ENCODE measurements around the gene UQCRFS1. TPM values are rescaled to one million over a fixed set of nuclear protein-coding genes. Genes with fewer than 3 reads are reported as not detected.

UQCRFS1 gene
- total RNA-seq, 3 donors from 2014 or later (not counting 1 experiment from before 2014, with no cell fraction given): 21.8 to 26.8 (median 23.9) TPM

- H3K4me3 Mint-ChIP-seq: no peak overlapping the region
- H3K27ac ChIP-seq (ENCODE audit: low read length): no peak overlapping the region
- no peak for TF ChIP-seq CTCF (IDR thresholded peaks at IDR 0.05)
- no peak overlapping the region for H3K27ac Mint-ChIP-seq
- DNase-seq (no peak), ATAC-seq (no peak)
- no peaks in the 10 kb centered on the region for H3K4me1 Mint-ChIP-seq
- H3K9me3 ChIP-seq (ENCODE audit: control insufficient read depth, insufficient read depth, low read length): no peaks in the 10 kb centered on the region
- no peaks in the 10 kb centered on the region for H3K9me3 Mint-ChIP-seq
- H3K4me3 ChIP-seq (ENCODE audit: low read length): no peak overlapping the region
- peaks cover 34 to 35% of the 10 kb centered on the region in 2 donors for H3K27me3 Mint-ChIP-seq (ENCODE audit: low read depth in 2 of 2)
- intact Hi-C loops (cut with micrococcal nuclease): no loop called here
- H3K36me3 ChIP-seq (ENCODE audit: control insufficient read depth, insufficient read depth, low read length): no peaks in the 10 kb centered on the region
- WGBS (ENCODE audit: insufficient coverage): 85% methylated on average over 9 of the region's 9 CpGs
- H3K4me1 ChIP-seq (ENCODE audit: control insufficient read depth, insufficient read depth, low read length): no peaks in the 10 kb centered on the region
- no peaks in the 10 kb centered on the region for H3K36me3 Mint-ChIP-seq
- no peaks in the 10 kb centered on the region for H3K27me3 ChIP-seq (ENCODE audit: control insufficient read depth, insufficient read depth, low read length)
These were observed 34.5 kb upstream of the UQCRFS1 start for GRCh38 chr19:29247471-29247870.

GRCh38 chr19:29247051-29247450 lies 34.1 kb upstream of the UQCRFS1 start:
- Mint-ChIP-seq H3K27ac (no peak overlapping the region), H3K27me3 (ENCODE audit: low read depth in 2 of 2) (peaks cover 30 to 33% of the 10 kb centered on the region in 2 donors), H3K36me3 (no peaks in the 10 kb centered on the region), H3K4me3 (no peak overlapping the region), H3K4me1 (no peaks in the 10 kb centered on the region), H3K9me3 (no peaks in the 10 kb centered on the region)
- no peak for TF ChIP-seq CTCF (IDR thresholded peaks at IDR 0.05)
- Histone ChIP-seq H3K27me3 (ENCODE audit: control insufficient read depth, insufficient read depth, low read length) (no peaks in the 10 kb centered on the region), H3K4me3 (ENCODE audit: low read length) (no peak overlapping the region), H3K36me3 (ENCODE audit: control insufficient read depth, insufficient read depth, low read length) (no peaks in the 10 kb centered on the region), H3K27ac (ENCODE audit: low read length) (no peak overlapping the region), H3K9me3 (ENCODE audit: control insufficient read depth, insufficient read depth, low read length) (no peaks in the 10 kb centered on the region), H3K4me1 (ENCODE audit: control insufficient read depth, insufficient read depth, low read length) (no peaks in the 10 kb centered on the region)
- ATAC-seq (no peak), DNase-seq (no peak)
- 50% methylated on average over 3 of the region's 3 CpGs for WGBS (ENCODE audit: insufficient coverage)
- intact Hi-C loops (cut with micrococcal nuclease): no loop called here

- Histone ChIP-seq H3K4me1 (ENCODE audit: control insufficient read depth, insufficient read depth, low read length) (no peaks in the 10 kb centered on the region), H3K4me3 (ENCODE audit: low read length) (no peak overlapping the region), H3K27ac (ENCODE audit: low read length) (no peak overlapping the region), H3K27me3 (ENCODE audit: control insufficient read depth, insufficient read depth, low read length) (no peaks in the 10 kb centered on the region), H3K9me3 (ENCODE audit: control insufficient read depth, insufficient read depth, low read length) (no peaks in the 10 kb centered on the region), H3K36me3 (ENCODE audit: control insufficient read depth, insufficient read depth, low read length) (no peaks in the 10 kb centered on the region)
- Mint-ChIP-seq H3K4me1 (no peaks in the 10 kb centered on the region), H3K36me3 (no peaks in the 10 kb centered on the region), H3K9me3 (no peaks in the 10 kb centered on the region), H3K27me3 (ENCODE audit: low read depth in 2 of 2) (peaks cover 28 to 36% of the 10 kb centered on the region in 2 donors), H3K27ac (no peak overlapping the region), H3K4me3 (no peak overlapping the region)
- WGBS (ENCODE audit: insufficient coverage): 83% methylated on average over 6 of the region's 6 CpGs
- DNase-seq (no peak), ATAC-seq (no peak)
- TF ChIP-seq CTCF (IDR thresholded peaks at IDR 0.05): no peak
- intact Hi-C loops (cut with micrococcal nuclease): no loop called here
These were observed 32.3 kb upstream of the UQCRFS1 start for GRCh38 chr19:29245215-29245614.

GRCh38 chr19:29241324-29241723 lies 28.4 kb upstream of the UQCRFS1 start:
- ATAC-seq (no peak), DNase-seq (no peak)
- H3K27me3 ChIP-seq (ENCODE audit: control insufficient read depth, insufficient read depth, low read length): no peaks in the 10 kb centered on the region
- Mint-ChIP-seq H3K4me1 (no peaks in the 10 kb centered on the region), H3K36me3 (no peaks in the 10 kb centered on the region), H3K27ac (no peak overlapping the region), H3K9me3 (peaks cover 0 to 1% of the 10 kb centered on the region in 2 donors), H3K4me3 (no peak overlapping the region), H3K27me3 (ENCODE audit: low read depth in 2 of 2) (peaks cover 9 to 16% of the 10 kb centered on the region in 2 donors)
- H3K36me3 ChIP-seq (ENCODE audit: control insufficient read depth, insufficient read depth, low read length): no peaks in the 10 kb centered on the region
- H3K27ac ChIP-seq (ENCODE audit: low read length): no peak overlapping the region
- intact Hi-C loops (cut with micrococcal nuclease): no loop called here
- TF ChIP-seq CTCF (IDR thresholded peaks at IDR 0.05): no peak
- H3K9me3 ChIP-seq (ENCODE audit: control insufficient read depth, insufficient read depth, low read length): peaks cover under 1% of the 10 kb centered on the region
- no peak overlapping the region for H3K4me3 ChIP-seq (ENCODE audit: low read length)
- H3K4me1 ChIP-seq (ENCODE audit: control insufficient read depth, insufficient read depth, low read length): no peaks in the 10 kb centered on the region

Measured in natural killer cell (primary cell).